ENCODE data around the gene MYOM1.

MYOM1 gene

GRCh38 chr18:3213300-3214059 is 6.3 kb downstream of the MYOM1 start:
- H3K27me3 ChIP-seq (ENCODE audit: control insufficient read depth, low read length), result no peaks in the 10 kb centered on the region
- no peaks in the 10 kb centered on the region for H3K36me3 ChIP-seq (ENCODE audit: control insufficient read depth, low read length)
- no peaks in the 10 kb centered on the region for H3F3A ChIP-seq (ENCODE audit: control insufficient read depth, insufficient read depth)
- TF ChIP-seq CTCF (IDR thresholded peaks at IDR 0.05; ENCODE audit: low read depth, low read length, poor library complexity, severe bottlenecking) (no peak), EZH2phosphoT487 (IDR thresholded peaks at IDR 0.05; ENCODE audit: borderline replicate concordance, low read length) (no peak)
- peak overlapping the region; percentile 23 for H3K4me2 ChIP-seq (ENCODE audit: low read length)
- H3K4me1 ChIP-seq (ENCODE audit: control insufficient read depth, low read length), result peaks cover 17% of the 10 kb centered on the region
- no peaks in the 10 kb centered on the region for H4K20me1 ChIP-seq (ENCODE audit: control insufficient read depth, insufficient read depth, low read depth, low read length)
- no peak overlapping the region for H3K27ac ChIP-seq (ENCODE audit: low read depth, low read length)
- no peaks in the 10 kb centered on the region for H3K9me2 ChIP-seq (replicated peaks; ENCODE audit: control insufficient read depth, low read length)
- no peak overlapping the region for H3K4me3 ChIP-seq (ENCODE audit: low read length)
- H3K9me3 ChIP-seq (ENCODE audit: control insufficient read depth, insufficient read depth, low read length), result no peaks in the 10 kb centered on the region
- H3K79me2 ChIP-seq (ENCODE audit: control insufficient read depth, low read length), result no peaks in the 10 kb centered on the region

DNA sequence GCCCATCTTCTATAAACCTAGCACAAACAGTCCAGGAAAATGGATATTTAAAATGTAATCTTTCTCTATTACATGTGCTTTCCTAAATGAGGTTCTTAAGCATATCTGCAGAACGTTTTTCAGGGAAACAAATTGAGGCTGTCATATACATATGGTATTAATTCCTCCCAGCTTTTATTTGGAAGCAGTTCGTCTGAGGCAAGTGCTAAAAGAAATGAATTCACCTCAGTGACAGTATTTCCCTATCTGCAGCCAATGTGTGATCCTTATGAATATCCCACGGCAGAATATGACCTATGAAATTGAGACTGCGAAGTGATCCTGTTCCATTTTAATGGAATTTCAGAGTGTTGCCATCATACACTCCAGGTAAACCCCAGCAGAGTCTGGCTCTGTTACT is 7.1 kb downstream of the MYOM1 start:
- Histone ChIP-seq H3K9me3 (ENCODE audit: control insufficient read depth, insufficient read depth, low read length) (no peaks in the 10 kb centered on the region), H3F3A (ENCODE audit: control insufficient read depth, insufficient read depth) (no peaks in the 10 kb centered on the region), H3K4me1 (ENCODE audit: control insufficient read depth, low read length) (peaks cover 17% of the 10 kb centered on the region), H3K9me2 (replicated peaks; ENCODE audit: control insufficient read depth, low read length) (no peaks in the 10 kb centered on the region), H4K20me1 (ENCODE audit: control insufficient read depth, insufficient read depth, low read depth, low read length) (no peaks in the 10 kb centered on the region), H3K4me3 (ENCODE audit: low read length) (no peak overlapping the region), H3K36me3 (ENCODE audit: control insufficient read depth, low read length) (no peaks in the 10 kb centered on the region), H3K27ac (ENCODE audit: low read depth, low read length) (no peak overlapping the region), H3K27me3 (ENCODE audit: control insufficient read depth, low read length) (no peaks in the 10 kb centered on the region), H3K4me2 (ENCODE audit: low read length) (no peak overlapping the region), H3K79me2 (ENCODE audit: control insufficient read depth, low read length) (no peaks in the 10 kb centered on the region)
- no peak for TF ChIP-seq CTCF (IDR thresholded peaks at IDR 0.05; ENCODE audit: low read depth, low read length, poor library complexity, severe bottlenecking)
- TF ChIP-seq EZH2phosphoT487 (IDR thresholded peaks at IDR 0.05; ENCODE audit: borderline replicate concordance, low read length), result no peak

GRCh38 chr18:3211236-3211992 is 8.4 kb downstream of the MYOM1 start:
- Histone ChIP-seq H3K27me3 (ENCODE audit: control insufficient read depth, low read length) (no peaks in the 10 kb centered on the region), H3K4me2 (ENCODE audit: low read length) (no peak overlapping the region), H3K4me1 (ENCODE audit: control insufficient read depth, low read length) (peaks cover 17% of the 10 kb centered on the region), H3K4me3 (ENCODE audit: low read length) (no peak overlapping the region), H4K20me1 (ENCODE audit: control insufficient read depth, insufficient read depth, low read depth, low read length) (no peaks in the 10 kb centered on the region), H3F3A (ENCODE audit: control insufficient read depth, insufficient read depth) (no peaks in the 10 kb centered on the region), H3K36me3 (ENCODE audit: control insufficient read depth, low read length) (no peaks in the 10 kb centered on the region), H3K9me2 (replicated peaks; ENCODE audit: control insufficient read depth, low read length) (no peaks in the 10 kb centered on the region), H3K79me2 (ENCODE audit: control insufficient read depth, low read length) (no peaks in the 10 kb centered on the region), H3K27ac (ENCODE audit: low read depth, low read length) (no peak overlapping the region), H3K9me3 (ENCODE audit: control insufficient read depth, insufficient read depth, low read length) (no peaks in the 10 kb centered on the region)
- TF ChIP-seq CTCF (IDR thresholded peaks at IDR 0.05; ENCODE audit: low read depth, low read length, poor library complexity, severe bottlenecking) (no peak), EZH2phosphoT487 (IDR thresholded peaks at IDR 0.05; ENCODE audit: borderline replicate concordance, low read length) (no peak)

Data from DOHH2 (cell line).